GM21723 (cell line): ENCODE data around the gene ID4.
A peak's percentile ranks its signal among the peaks of the same experiment; 100 is the strongest.

ENCODE experiments used
- ATAC-seq: cut with Tn5 transposase; IDR thresholded peaks from one replicate; pipeline ENCODE4 v1.9.1; 2021; ENCODE audit warnings: mild to moderate bottlenecking, moderate library complexity; ENCODE audit not compliant: unreplicated experiment

Gene ID4

GRCh38 chr6:19836799-19837510 lies at the start of gene ID4:
ID4 (plus strand) TSS chr6:19837370; CDS start chr6:19837755, 385 bp downstream.
- no peak for ATAC-seq

GRCh38 chr6:19788686-19789085 lies 48.5 kb upstream of the ID4 start:
- no peak for ATAC-seq

- no peak for ATAC-seq
These were observed 47.9 kb upstream of the ID4 start for GRCh38 chr6:19789100-19789803.

GRCh38 chr6:19791267-19791666 lies 45.9 kb upstream of the ID4 start:
- no peak for ATAC-seq

- no peak for ATAC-seq
These were observed 42.0 kb upstream of the ID4 start for GRCh38 chr6:19795211-19795610.

- no peak for ATAC-seq
These were observed 40.7 kb upstream of the ID4 start for GRCh38 chr6:19796452-19796851.

- no peak for ATAC-seq
These were observed 38.8 kb upstream of the ID4 start for GRCh38 chr6:19798362-19798761.

GRCh38 chr6:19802656-19803055 lies 34.5 kb upstream of the ID4 start:
- no peak for ATAC-seq

- ATAC-seq: no peak
These were observed 33.6 kb upstream of the ID4 start for GRCh38 chr6:19803331-19804204.

- peak; percentile 97 for ATAC-seq
These were observed 32.7 kb upstream of the ID4 start for GRCh38 chr6:19804205-19805128.

- ATAC-seq: no peak
These were observed 32.1 kb upstream of the ID4 start for GRCh38 chr6:19805129-19805481.

GRCh38 chr6:19806971-19807396 lies 30.2 kb upstream of the ID4 start:
- ATAC-seq: no peak

GRCh38 chr6:19811397-19812079 lies 25.6 kb upstream of the ID4 start:
- no peak for ATAC-seq

- no peak for ATAC-seq
These were observed 24.6 kb upstream of the ID4 start for GRCh38 chr6:19812512-19813119.

- no peak for ATAC-seq
These were observed 18.4 kb upstream of the ID4 start for GRCh38 chr6:19818805-19819204.

GRCh38 chr6:19824058-19824807 lies 12.9 kb upstream of the ID4 start:
- no peak for ATAC-seq

GRCh38 chr6:19827247-19827646 lies 9.9 kb upstream of the ID4 start:
- ATAC-seq: no peak

- ATAC-seq: no peak
These were observed 9.3 kb upstream of the ID4 start for GRCh38 chr6:19827903-19828302.

GRCh38 chr6:19830171-19830570 lies 7.0 kb upstream of the ID4 start:
- no peak for ATAC-seq
